Activated CD4-positive, CD25-positive, alpha-beta regulatory T cell treated with anti-CD3 and anti-CD28 coated beads, Interleukin-2, amount 50 U/mL, for 24 hours (primary cell): ENCODE measurements around the gene TGM5.
"Not testable (repeated sequence)": the region's sequence is repeated elsewhere in the genome, so short reads cannot be mapped to it uniquely, and the experiment has no call there.

Experiments
- ATAC-seq, 2 donors: fragments of 150-1000 bp; cut with Tn5 transposase; one replicate each; pipeline ENCODE4 v1.10.0; 2021; ENCODE audit warnings: mild to moderate bottlenecking in 1 of 2, moderate library complexity in 1 of 2

The TGM5 gene

DNA sequence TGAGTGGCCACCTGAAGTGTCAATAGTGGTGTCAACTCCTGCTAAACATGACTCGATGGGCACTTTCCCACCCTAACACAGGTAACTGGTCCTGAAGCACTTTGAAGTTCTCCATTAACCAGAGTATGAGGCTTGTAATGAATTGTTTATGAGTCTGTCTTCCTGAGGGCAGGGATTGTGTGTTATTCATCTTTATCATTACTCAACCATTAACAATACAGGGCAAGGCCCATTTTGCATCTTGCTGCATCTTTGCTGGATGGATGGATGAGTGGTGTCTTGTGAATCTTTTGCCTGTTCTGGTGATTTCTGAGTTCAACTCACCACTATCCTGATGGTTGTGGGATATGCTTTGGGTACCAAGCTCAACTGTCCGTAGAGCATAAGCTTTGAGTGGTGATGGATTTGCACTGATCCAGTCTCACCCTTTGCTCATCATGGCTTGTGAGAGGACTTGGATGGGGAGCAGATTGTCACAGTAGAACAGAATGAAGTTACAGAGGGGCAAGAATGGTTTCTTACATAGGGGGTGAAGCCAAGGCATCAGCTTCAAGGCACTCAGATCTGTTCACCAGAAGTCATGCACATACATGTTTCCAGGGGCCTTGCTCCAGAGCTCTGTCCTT, 23.6 kb downstream of the TGM5 start:
- no peak for ATAC-seq

DNA sequence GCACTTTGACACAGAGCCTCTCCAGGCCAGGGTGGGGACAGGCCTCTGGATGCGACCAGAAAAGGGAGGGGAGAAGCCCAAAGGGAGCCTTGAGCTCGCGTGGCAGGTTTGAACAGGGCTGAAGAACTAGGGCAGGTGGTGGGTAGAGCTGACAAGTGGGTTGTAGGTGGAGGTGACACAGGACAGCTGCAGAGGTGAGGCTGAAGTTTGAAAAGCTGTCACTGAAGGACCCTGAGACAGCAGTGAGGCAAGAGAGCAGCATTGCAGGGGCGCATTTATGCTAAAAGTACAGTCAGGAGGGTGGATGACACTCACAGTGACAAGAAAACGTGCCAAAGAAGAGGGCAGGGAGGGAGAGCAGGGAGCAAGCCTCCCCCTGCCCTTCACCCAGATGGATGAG, 24.1 kb downstream of the TGM5 start:
- ATAC-seq, result no peak

DNA sequence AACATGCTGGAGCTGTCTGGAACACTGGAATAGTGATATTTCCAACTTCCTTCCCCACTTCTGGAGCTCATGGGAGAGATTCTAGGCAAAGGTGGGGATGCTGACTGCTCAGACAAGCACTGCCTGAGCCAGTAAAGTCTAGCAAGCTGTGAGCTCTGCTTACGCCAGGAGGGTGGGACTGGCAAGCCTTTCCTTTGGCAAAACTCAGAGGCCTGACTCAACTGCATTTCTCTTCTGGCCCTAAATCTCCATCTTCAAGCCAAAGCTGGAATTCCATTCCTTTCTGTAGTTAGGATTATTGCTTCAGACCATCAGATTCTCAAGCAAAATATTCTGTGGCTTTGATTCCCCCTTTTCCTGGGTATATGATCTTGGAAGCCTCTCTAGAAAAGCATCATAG, 25.6 kb downstream of the TGM5 start:
- ATAC-seq, result no peak

DNA sequence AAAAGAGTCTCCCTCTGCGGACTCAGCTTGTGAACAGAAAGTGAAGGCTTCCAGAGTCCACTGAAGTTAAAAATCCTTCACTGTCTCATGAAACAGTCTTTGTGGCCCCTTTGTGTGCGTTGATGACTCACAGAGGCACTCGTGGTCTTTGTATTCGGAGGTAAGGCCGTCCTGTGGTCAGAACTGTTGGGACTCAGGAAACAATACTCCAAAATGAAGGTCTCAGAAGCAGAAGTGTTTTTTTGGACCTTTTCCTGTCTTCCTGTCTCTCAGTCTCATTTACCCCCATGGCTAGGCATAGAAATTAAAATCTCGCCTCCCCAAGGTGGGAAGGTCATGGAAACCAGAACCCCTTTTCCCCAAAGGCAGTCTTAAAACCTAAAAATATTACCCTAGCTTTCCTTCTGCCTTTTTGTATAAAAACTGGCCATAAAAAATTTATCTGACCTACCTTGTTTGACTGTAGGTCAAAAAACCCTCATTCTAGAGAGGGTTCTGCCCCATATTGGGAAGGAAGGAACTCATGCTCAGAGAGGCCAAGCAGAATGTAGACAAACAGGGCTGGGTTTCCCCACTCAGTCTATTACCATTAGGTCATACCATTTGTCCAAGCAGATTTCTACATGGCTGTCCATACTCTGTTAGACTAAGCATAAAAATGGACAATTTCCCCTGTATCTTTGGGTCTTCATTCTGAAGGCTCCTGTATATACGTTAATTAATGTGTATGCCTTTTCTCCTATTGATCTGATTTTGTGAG, 26.8 kb downstream of the TGM5 start:
- ATAC-seq, result peak in 1 of 2 donors; percentile 20

DNA sequence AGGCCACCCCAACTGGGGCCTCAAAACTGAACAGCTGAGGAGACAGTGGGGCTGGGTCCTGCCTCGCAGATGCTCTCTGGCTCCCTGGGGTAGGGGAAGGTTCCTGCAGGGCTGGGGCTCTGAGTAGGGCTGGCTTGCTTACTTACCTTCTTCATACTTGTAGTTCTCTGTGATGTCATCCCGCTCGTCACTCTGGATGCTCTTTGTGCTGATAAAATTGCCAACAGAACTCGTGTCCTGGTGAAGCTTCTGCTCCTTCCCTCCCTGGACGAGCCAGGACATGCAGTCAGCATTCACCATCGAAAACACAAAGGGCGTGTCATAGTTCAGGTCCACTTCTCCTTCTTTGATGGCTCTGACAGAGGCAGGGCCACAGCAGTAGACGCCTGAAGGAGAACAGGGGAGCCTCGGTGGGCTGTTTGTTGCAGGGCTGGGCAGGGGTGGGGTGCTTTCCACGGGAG, 28.0 kb downstream of the TGM5 start:
- no peak for ATAC-seq

DNA sequence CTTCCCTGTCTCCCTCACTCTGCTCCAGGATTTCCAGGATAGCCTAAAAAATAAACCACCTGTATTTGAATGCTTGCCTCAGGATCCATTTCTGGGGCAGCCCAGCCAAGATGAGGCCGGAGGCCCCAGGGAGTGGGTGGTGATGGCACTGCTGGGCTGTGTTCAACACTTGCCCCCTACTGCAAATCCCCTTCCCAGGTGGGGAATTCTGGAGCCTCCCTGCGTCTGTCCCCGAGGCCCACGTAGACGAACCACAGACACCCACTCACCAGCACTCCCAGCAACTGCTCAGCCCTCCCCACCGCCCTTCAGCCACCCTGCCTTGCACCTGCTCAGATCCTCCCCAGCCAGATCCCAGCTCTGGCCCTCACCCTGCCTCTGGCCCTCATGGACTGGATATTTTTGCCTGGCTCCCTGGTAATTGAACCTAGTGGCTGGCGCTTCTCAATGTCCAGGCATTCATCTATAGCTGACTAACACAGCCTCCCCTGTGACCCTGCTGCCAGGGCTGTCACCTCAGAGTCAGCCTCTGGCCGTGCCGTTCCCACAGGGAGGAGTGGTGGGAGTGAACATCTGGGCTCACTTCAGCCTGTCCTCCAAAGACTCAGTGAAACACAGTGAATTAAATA, 28.8 kb downstream of the TGM5 start:
- ATAC-seq, result no peak

DNA sequence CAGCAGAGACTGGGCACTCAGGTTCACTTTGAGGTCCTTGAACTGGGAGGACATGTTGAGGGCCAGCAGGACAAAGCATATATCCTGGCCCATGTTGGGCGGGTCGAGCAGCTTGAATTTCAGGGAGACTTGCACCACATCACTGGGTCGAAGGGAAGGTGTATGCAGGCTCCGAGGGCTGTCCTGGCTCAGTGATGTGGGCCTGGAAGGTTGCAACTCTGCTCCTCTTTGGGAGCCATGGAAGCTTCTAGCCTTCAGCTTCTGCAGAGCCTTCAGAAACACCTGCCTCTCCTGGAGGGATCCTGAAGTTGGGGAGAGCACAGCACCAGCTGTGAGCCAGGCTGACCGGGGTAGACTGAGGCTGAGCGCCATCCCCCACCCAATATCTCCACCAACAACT, 31.2 kb downstream of the TGM5 start:
- no peak for ATAC-seq

DNA sequence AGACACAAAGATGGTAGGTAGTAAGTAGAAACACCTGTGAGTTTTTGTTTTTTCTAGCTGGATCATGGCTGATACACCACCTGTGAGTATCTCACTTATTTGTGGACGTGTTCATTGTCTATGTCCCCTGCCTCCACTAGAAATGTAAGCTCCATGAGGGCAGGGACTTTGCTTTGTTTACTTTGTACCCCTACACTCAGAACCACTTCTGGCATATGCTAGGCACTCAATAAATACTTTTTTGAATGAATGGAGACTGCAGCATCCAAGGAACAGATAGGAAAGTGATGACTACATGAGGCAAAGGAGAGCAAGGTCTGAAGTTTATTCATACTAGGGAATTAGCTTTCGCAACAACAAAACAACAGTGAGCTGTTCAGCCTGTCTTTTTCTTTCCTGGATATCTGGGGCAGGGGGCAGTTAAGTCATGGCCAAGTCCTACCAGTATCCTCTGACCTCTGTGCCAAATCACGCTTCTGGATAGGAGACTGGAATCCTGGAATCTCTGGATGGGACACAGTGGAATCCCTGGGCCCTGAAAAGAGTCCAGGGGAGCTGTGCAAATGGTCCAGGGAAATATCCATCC, 34.3 kb downstream of the TGM5 start:
- ATAC-seq, result no peak

DNA sequence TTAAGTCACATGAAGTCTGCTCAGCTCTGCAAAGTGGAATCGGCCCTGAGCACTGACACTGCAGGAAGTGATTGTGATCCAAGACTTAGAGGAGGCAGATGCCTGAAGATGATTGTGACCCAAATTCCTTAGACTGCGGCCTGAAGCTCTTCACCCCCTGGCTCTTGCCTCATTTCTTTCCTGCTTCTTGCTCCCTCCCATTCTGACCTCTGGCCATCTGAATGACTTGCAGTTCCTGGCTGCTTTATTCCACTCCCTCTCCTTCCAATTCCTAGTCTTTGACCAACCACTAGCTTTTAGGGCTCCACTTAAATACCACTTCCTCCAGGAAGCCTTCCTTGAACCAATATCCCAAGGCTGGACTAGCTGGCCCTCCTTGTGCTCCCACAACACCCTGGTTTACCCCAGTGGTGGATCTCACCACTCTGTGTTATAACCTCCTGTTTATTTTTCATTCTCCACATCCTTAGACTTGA, 36.0 kb downstream of the TGM5 start:
- no peak for ATAC-seq

DNA sequence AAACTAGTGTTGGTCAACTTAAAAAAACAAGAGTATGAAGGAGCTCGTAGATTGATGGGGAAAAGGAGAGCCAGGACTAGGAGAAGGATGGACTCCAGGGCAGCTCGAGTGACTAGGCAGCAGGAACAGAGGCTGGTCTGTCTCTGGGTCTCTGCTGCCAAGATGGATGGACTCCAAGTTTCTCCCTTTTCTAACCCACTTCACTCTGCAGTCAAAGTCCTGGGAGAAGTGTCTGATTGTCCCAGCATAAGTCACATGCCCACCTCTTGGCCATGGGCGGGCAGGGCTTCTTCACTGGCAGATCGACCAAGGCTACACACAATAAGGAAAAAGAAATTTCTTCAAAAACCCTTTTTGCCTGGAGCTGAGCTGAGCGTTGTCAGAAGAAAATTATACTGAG, 36.8 kb downstream of the TGM5 start:
- ATAC-seq, result no peak

DNA sequence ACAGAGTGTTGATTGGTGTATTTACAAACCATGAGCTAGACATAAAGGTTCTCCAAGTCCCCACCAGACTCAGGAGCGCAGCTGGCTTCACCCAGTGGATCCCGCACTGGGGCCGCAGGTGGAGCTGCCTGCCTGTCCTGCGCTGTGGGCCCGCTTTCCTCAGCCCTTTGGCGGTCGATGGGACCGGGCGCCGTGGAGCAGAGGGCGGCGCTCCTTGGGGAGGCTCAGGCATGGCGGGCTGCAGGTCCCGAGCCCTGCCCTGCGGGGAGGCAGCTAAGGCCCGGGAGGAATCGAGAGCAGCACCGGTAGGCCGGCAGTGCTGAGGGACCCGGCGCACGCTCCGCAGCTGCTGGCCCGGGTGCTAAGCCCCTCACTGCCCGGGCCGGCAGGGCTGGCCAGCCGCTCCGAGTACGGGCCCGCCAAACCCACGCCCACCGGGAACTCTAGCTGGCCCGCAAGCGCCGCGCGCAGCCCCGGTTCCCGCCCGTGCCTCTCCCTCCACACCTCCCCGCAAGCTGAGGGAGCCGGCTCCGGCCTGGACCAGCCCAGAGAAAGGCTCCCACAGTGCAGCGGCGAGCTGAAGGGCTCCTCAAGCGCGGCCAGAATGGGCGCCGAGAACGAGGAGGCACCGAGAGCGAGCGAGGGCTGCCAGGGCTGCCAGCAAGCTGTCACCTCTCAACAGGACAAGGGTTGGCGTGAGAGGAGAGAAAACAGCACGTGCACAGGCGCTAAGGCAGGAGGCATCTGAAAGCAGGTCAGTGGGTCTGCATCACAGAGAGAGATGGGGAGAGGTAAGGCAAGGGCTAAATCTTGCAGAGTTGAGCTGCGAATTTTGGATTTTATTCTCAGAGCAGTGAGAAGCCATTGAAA, 40.1 kb downstream of the TGM5 start:
- no peak for ATAC-seq

DNA sequence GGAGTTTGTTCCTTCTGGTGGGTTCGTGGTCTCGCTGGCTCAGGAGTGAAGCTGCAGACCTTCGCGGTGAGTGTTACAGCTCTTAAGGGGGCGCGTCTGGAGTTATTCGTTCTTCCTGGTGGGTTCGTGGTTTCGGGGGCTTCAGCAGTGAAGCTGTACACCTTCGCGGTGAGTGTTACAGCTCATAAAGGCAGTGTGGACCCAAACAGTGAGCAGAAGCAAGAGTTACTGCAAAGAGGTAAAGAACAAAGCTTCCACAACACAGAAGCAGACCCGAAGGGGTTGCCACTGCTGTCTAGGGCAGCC, 40.8 kb downstream of the TGM5 start:
- not testable (repeated sequence) for ATAC-seq

DNA sequence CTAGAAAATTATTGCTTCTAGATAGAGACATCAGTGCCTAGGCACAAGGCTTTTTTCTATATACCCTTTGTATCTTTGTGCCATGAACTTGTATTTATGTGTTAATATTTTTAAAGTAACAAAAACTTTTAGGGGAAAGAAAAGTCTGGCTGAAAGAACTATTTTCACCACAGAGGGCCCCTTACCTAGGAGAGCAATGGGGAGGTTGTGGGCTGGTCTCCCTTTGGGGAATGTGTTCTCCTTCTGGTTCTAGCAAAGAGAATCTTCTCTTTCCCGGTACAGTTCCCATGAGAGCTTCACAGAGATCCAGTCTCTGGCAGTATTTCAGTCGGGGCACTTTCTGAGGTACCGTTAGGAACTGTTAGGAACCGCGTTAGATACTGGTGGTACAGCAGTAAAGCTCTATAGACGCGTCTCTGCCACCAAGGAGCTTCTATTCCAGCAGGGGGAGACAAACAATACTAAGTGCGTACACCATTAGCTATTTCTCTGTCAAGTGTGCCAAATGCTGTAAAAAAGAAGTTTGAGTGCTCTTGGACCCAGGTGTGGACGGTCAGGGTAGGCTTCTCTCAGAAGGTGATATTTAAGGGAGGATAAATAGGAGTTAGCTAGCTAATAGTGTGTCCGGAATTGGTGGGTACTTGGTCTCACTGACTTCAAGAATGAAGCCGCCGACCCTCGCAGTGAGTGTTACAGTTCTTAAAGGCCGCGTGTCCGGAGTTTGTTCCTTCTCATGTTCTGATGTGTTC, 41.4 kb downstream of the TGM5 start:
- ATAC-seq, result peak; percentile 85 to 87

DNA sequence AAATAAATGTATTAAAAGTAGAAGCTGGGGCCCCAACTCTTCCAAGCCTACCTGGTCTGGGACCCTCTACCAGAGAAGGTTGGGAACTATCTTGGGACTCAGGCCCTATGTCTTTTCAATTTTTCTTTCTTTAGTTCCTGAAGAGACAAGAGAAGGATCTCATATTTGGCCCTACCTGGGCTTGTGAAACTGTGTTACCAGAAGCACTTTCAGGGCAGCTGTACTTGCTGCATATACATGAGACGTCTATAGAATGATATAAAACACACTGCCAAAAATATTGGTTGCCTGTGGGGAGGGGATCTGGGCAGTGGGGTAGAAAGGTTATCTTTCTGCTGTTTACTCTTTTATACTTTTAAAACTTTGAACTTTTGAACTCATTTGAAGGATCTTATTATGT, 45.3 kb downstream of the TGM5 start:
- no peak for ATAC-seq

DNA sequence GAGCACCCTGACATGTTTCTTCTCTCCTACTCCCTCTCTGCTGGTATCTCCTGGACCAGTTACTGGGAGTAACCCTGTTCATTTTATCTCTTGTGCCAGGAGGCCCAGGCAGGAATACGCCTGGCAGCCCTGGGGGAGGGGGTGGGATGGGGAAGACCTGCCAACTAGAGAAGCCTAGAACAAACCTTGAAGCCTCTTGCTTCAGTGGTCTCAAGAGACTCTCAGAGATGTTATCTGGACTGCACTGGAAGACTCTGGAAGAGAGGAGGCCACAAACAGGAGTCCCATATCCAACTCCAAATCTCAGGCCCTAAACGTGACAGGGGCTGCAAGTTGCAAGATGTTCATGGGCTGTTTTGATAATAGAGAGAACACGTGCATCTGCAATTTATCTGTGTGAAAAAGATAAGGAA, 45.7 kb downstream of the TGM5 start, which contains the start of gene EPB42:
Gene EPB42, minus strand, starts transcription at position 28 of the 413 bp plus-strand sequence. CDS start 193 bp downstream, outside the sequence.
- ATAC-seq, result no peak

DNA sequence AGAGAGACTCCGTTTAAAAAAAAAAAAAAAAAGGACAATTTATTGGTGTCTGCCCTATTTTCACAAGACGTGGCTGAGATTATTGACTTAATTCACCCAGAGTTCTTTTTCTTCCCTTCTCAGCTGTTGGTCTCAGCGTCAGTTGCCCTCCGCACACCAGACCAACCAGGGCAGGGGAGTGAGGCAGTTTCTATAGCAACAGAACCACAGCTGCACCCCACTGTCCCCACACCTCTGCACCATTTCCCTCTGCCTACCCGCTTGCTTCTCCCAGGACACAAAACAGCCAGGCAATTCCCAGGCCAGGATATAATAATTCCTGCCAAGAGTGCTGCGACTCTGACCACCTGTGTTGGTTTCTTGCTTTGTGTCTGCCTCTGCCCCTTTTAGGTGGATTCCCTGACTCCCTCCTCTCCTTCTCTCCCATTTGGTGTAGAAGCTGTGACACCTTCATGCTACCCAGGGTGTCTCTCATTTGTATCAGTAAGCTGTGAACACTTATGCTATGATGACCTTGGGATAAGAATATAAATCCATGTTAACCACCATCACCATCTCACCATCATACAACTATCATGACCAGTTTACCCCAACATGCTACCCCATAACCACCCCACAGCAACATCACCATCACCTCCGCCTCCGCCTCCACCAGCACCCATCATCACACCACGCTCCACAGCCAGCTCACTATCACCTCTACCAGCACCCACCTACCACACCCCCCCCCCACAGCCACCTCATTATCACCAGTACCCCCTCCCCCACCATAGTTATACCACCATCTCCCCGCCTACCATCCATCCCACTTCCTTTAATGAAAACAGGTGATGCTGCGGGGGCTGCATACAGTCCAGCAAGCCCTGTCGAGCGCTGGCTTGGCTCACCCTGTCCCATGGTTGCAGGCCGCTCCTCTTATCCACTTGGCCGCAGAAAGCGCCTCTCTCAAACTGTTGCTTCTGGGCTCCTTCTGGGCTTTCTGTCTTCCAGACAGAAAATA, 46.5 kb downstream of the TGM5 start:
- ATAC-seq, result no peak

DNA sequence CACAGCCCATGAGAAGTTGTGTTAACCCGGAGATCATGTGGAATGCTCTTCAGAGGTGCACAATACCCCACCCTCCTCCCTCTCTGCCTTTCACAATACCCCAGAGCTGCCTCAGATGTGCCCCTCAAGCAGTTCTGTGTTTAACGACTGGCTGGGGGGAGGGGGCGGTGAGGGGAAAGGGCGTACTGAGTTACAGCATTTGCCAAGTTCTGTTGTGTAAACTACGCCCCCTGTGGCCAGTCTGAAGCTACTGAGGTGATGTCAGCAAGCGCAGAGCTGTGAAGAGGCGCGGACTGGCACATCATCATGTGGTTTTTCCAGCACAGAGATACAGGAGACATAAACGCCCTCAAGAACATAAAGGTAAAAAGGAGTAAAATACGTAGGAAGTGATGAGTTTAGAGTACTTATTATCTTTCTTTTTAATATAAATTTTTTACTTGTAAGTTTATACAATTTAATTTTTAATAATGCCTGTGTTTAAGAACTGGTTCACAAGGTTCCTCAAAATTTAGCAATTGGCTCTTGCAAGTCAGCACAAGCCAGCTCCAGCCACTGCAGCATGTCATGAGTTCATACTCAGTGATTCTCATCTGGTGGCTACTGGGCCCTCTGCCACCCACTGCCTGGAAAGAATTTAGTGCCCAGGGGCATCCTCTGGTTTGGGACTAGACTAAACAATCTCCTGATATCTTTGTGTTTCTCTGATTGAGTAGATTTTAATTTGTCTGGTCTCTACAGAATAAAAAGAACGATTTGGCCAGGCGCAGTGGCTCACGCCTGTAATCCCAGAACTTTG, 47.6 kb downstream of the TGM5 start:
- ATAC-seq, result no peak

DNA sequence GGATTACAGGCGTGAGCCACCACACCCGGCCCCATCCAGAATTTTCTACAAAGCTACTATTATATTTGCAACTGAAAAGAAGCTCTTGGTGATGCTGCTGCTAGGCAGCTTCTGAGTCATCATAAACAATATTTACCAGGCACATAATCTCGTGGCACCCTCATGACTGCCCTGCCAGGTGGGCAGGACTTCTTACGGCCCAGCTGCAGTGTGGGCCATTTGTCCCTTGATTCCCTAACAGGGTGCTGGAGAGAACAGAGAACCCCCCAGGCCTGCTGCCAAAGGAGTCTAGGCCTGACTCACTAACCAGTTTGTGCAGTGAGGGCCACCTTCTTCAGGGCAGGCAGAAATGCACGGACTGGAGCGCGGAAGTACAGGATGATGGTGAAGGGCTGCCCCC, 50.8 kb downstream of the TGM5 start:
- no peak for ATAC-seq

DNA sequence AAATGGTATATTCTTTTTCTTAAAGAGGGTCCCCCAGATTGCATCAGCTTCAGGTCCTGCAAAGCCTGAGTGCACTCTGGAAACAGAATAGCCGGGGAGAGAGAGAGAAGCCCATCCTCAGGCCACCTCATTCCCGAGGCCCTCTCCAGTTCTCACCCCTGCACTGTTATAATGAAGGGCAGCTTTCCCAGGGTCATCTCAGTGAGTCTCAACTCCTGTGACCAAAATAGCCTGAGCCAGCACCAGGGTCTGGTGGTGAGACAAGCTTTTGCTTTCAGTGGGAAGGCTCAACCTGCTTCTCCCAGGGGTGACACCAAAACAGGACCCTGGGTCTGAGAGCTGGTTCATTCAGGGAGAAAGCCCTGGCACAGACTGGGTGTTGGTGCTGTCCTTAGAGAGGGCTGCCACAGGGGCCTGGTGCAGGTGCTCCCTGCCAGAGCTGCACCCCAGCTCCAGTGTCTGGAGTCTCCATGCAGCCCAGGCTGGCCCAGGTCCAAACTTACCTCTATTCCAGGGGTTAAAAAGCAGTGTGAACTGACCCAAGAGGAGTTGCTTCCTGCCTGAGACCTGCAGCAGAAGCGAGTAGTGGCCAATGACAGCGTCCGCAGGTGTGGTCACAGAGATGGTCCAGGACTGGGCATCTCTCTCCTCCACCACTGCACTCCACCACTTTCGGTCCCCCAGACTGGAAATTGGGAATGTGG, 52.0 kb downstream of the TGM5 start:
- no peak for ATAC-seq
